Stimulated activated CD8-positive, alpha-beta memory T cell treated with anti-CD3 and anti-CD28 coated beads, Interleukin-2, amount 100 ng/mL, for 1 hour (primary cell): ENCODE data around the gene TAAR5.
"Not testable (repeated sequence)": the region's sequence is repeated elsewhere in the genome, so short reads cannot be mapped to it uniquely, and the experiment has no call there.

ENCODE experiments used
- DNase-seq, 2 donors: peaks; one replicate each; pipeline ENCODE4 v3.0.0-alpha.2; 2020; ENCODE audit warnings: low read depth in 2 of 2

Gene TAAR5

GRCh38 chr6:132589454-132589853, at the start of gene TAAR5:
TSS of gene TAAR5 (minus strand) at chr6:132589741. CDS start at chr6:132589686, 55 bp downstream.
- DNase-seq, result no peak

- DNase-seq, result not testable (repeated sequence)
Observed at GRCh38 chr6:132637135-132637534, 47.6 kb upstream of the TAAR5 start.

GRCh38 chr6:132635906-132636305, 46.4 kb upstream of the TAAR5 start:
- DNase-seq, result not testable (repeated sequence)

- DNase-seq, result not testable (repeated sequence)
Observed at GRCh38 chr6:132635288-132635687, 45.7 kb upstream of the TAAR5 start.

- no peak for DNase-seq
Observed at GRCh38 chr6:132634796-132635195, 45.3 kb upstream of the TAAR5 start.

GRCh38 chr6:132633362-132633761, 43.8 kb upstream of the TAAR5 start:
- no peak for DNase-seq

- no peak for DNase-seq
Observed at GRCh38 chr6:132624175-132624574, 34.6 kb upstream of the TAAR5 start, which contains the start of gene TAAR2. TSS of gene TAAR2 (minus strand) at chr6:132624275. CDS start at chr6:132624275, 0 bp downstream.

- DNase-seq, result no peak
Observed at GRCh38 chr6:132623106-132623845, 33.7 kb upstream of the TAAR5 start.

- DNase-seq, result no peak
Observed at GRCh38 chr6:132616677-132617076, 27.1 kb upstream of the TAAR5 start.

GRCh38 chr6:132614554-132614953, 25.0 kb upstream of the TAAR5 start:
- DNase-seq, result no peak

GRCh38 chr6:132612449-132613108, 23.0 kb upstream of the TAAR5 start:
- DNase-seq, result no peak

- no peak for DNase-seq
Observed at GRCh38 chr6:132611616-132612015, 22.1 kb upstream of the TAAR5 start.

- DNase-seq, result no peak
Observed at GRCh38 chr6:132607544-132608233, 18.1 kb upstream of the TAAR5 start.

- no peak for DNase-seq
Observed at GRCh38 chr6:132604635-132605152, 15.2 kb upstream of the TAAR5 start.

- DNase-seq, result not testable (repeated sequence)
Observed at GRCh38 chr6:132600900-132601299, 11.4 kb upstream of the TAAR5 start.

GRCh38 chr6:132598473-132598872, 8.9 kb upstream of the TAAR5 start:
- DNase-seq, result no peak

- no peak for DNase-seq
Observed at GRCh38 chr6:132596201-132596600, 6.7 kb upstream of the TAAR5 start.

- DNase-seq, result no peak
Observed at GRCh38 chr6:132592855-132593254, 3.3 kb upstream of the TAAR5 start.

GRCh38 chr6:132590362-132590761, 821 bp upstream of the TAAR5 start:
- DNase-seq, result no peak

- no peak for DNase-seq
Observed at GRCh38 chr6:132587424-132587823, 2.1 kb downstream of the TAAR5 start.

GRCh38 chr6:132584698-132585097, 4.8 kb downstream of the TAAR5 start:
- DNase-seq, result no peak

GRCh38 chr6:132571774-132572173, 17.8 kb downstream of the TAAR5 start:
- no peak for DNase-seq
